ENCODE measurements around the gene SESN2. TPM values are rescaled to one million over a fixed set of nuclear protein-coding genes. Genes with fewer than 3 reads are reported as not detected.
A peak's percentile ranks its signal among the peaks of the same experiment; 100 is the strongest.

Gene SESN2
- total and polyA plus RNA-seq, 2 donors (not counting 1 experiment from before 2014, with no cell fraction given), result 4.5 to 5.4 TPM

DNA sequence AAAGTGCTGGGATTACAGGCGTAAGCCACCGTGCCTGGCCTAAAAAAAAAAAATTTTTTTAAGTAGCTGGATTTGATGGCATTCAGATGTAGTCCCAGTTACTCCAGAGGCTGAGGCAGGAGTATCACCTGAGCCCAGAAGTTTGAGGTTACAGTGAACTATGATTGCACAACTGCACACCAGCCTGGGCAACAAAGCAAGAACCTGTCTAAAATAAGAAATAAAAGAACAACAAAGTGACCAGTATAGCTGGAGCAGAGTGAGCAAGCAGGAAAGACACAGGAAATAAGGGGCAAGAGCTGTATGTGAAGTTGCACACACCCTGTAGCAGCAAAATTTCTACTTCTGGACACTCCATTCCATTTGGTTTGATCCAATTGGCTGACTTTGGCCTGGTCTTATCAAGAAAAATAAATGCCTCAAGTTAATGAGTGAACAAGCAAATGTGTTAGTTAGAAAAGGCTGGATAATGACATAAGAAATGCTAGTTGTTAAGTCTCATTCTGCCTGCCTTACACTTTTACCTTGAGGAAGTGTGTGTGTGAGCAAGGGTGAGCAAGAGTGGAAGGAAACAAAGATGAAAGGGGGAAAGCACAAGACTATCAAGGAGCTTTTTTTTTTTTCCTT, 15.5 kb upstream of the SESN2 start:
- CTCF ChIA-PET, result interaction anchor here (0.8 to 2.1 kb wide), 3 partner anchors 8 to 35 kb away, joined by 4 to 11 read pairs (median 5); partner anchors contain the start of gene ATP5IF1
- ATAC-seq (ENCODE audit: low read depth) (no peak), DNase-seq (no peak)
- WGBS (ENCODE audit: insufficient coverage), result 83% methylated on average over 1 of the region's 2 CpGs
- Histone ChIP-seq H3K9ac (ENCODE audit: low read length) (no peak overlapping the region), H3K27ac (ENCODE audit: low read length in 2 of 2) (peak overlapping the region; percentile 65 to 92), H2AFZ (ENCODE audit: insufficient read depth, low read depth, low read length, poor library complexity, severe bottlenecking) (no peak overlapping the region), H3K4me3 (ENCODE audit: control extremely low read depth in 1 of 5, extremely low read depth in 1 of 5, insufficient read depth in 1 of 5, low read depth in 2 of 5, low read length in 4 of 5) (no peak overlapping the region), H3K4me1 (ENCODE audit: control insufficient read depth in 2 of 2, insufficient read depth in 2 of 2, low read length in 2 of 2) (peaks cover 34 to 49% of the 10 kb centered on the region in 2 donors), H3K27me3 (replicated peaks in 1 of 4; ENCODE audit: control extremely low read depth in 1 of 4, control insufficient read depth in 3 of 4, insufficient read depth in 4 of 4, low read length in 3 of 4) (no peaks in the 10 kb centered on the region), H3K36me3 (replicated peaks in 1 of 2; ENCODE audit: control extremely low read depth in 1 of 2, control insufficient read depth in 1 of 2, extremely low read depth in 1 of 2, insufficient read depth in 2 of 2, low read length in 1 of 2) (peaks cover 0 to 4% of the 10 kb centered on the region in 2 experiments), H4K20me1 (ENCODE audit: control insufficient read depth, insufficient read depth, low read length, poor library complexity, severe bottlenecking) (no peaks in the 10 kb centered on the region), H3K4me2 (replicated peaks; ENCODE audit: low read depth, low read length, poor library complexity, severe bottlenecking) (peak overlapping the region; percentile 11), H3K9me3 (ENCODE audit: control extremely low read depth in 1 of 3, control insufficient read depth in 2 of 3, insufficient read depth in 1 of 3, low read length in 2 of 3) (no peaks in the 10 kb centered on the region), H3K79me2 (ENCODE audit: control insufficient read depth, insufficient read depth, low read length) (no peaks in the 10 kb centered on the region)
- Mint-ChIP-seq H3K4me3 (peak overlapping the region; percentile 66), H3K4me1 (peaks cover 49% of the 10 kb centered on the region), H3K27me3 (no peaks in the 10 kb centered on the region), H3K9me3 (ENCODE audit: insufficient read depth) (no peaks in the 10 kb centered on the region), H3K27ac (peak overlapping the region; percentile 78)
- no peak for TF ChIP-seq EZH2 (IDR thresholded peaks at IDR 0.05; ENCODE audit: borderline replicate concordance, insufficient read depth, low read depth, low read length, poor library complexity, severe bottlenecking)
- no peak for TF ChIP-seq CTCF (IDR thresholded peaks at IDR 0.05)
- intact Hi-C loops (cut with micrococcal nuclease), result loop anchor here (10.0 kb wide), 1 partner anchor 401 kb away; the partner anchor contains the start of genes RNU11 and TAF12
- POLR2A ChIA-PET, result interaction anchor here (4.6 kb wide), 1 partner anchor 8 kb away, joined by 46 read pairs; the partner anchor contains the start of gene ATP5IF1
